HepG2 (cell line): ENCODE measurements around the gene RMI2. TPM values are rescaled to one million over a fixed set of nuclear protein-coding genes. Genes with fewer than 3 reads are reported as not detected.

Experiments used
- AKAP8 ChIP-seq: sonication (generic); formaldehyde crosslinking; IDR thresholded peaks from 2 replicates; pipeline ENCODE4 v1.5.1; 2020; ENCODE audit warnings: mild to moderate bottlenecking, missing genetic modification reagents
- FOXK2 ChIP-seq: fragments of 450-650 bp; IDR thresholded peaks from 2 replicates; pipeline ENCODE4 v1.6.1; 2016
- HOXD1 ChIP-seq: sonication (generic); formaldehyde crosslinking; IDR thresholded peaks from 2 replicates; pipeline ENCODE4 v1.5.0; 2020; ENCODE audit warnings: missing genetic modification reagents
- KDM2A ChIP-seq: sonication (generic); formaldehyde crosslinking; IDR thresholded peaks from 2 replicates; pipeline ENCODE4 v1.4.0; 2020; ENCODE audit warnings: low read depth, missing genetic modification reagents, borderline replicate concordance
- MAFF ChIP-seq: IDR thresholded peaks from 2 replicates; pipeline ENCODE4 v1.6.1; 2011; ENCODE audit warnings: low read depth, low read length, improper control_type of control experiment
- MAZ ChIP-seq, 2 experiments: sonication (generic) in 1 of 2; formaldehyde crosslinking in 1 of 2; IDR thresholded peaks; 2 replicates each; pipeline versions ENCODE4 v1.5.0 to v1.6.1; 2012 to 2020; ENCODE audit warnings: low read depth in 2 of 2, mild to moderate bottlenecking in 2 of 2, borderline replicate concordance in 1 of 2, improper control_type of control experiment in 1 of 2, low read length in 1 of 2, missing genetic modification reagents in 1 of 2, moderate library complexity in 1 of 2
- ZBTB7A ChIP-seq: sonication (generic); formaldehyde crosslinking; IDR thresholded peaks from 2 replicates; pipeline ENCODE4 v1.8.0; 2022; ENCODE audit warnings: mild to moderate bottlenecking, missing genetic modification reagents
- ZKSCAN8 ChIP-seq: IDR thresholded peaks from 2 replicates; pipeline ENCODE4 v1.6.1; 2016; ENCODE audit warnings: borderline replicate concordance, missing genetic modification reagents, missing compliant biosample characterization
- ZNF333 ChIP-seq: sonication (generic); formaldehyde crosslinking; IDR thresholded peaks from 2 replicates; pipeline ENCODE4 v1.4.0; 2020; ENCODE audit warnings: mild to moderate bottlenecking, missing genetic modification reagents, borderline replicate concordance
- ZNF382 ChIP-seq: sonication (generic); formaldehyde crosslinking; IDR thresholded peaks from 2 replicates; pipeline ENCODE4 v1.5.0; 2020; ENCODE audit warnings: missing genetic modification reagents, mild to moderate bottlenecking, borderline replicate concordance
- polyA plus RNA-seq, 8 experiments: library from polyadenylated mRNA; depleted of rRNA in 3 of 8; stranded (reverse) in 7 of 8; unstranded in 1 of 8; fragments of >200 nt; fragmentation: Illumina TruSeq in 4 of 8; extraction: Trizol in 4 of 8; gene quantifications; 2 replicates each; pipeline versions ENCODE4 v1.2.1 to v1.2.3, GENCODE V29; 2011 to 2016; ENCODE audit warnings: low read depth in 4 of 8, missing spikeins in 1 of 8, mixed read lengths in 1 of 8; ENCODE audit not compliant: insufficient read depth in 1 of 8
- total RNA-seq, 5 experiments: library from RNA; depleted of rRNA; stranded (reverse); fragments of >200 nt; fragmentation: Illumina TruSeq; extraction: Trizol; gene quantifications; 2 replicates each; pipeline ENCODE4 v1.2.3, GENCODE V29; 2016; ENCODE audit warnings: low read depth in 1 of 5
- TF ChIP-seq, protein P1 (sequence below): sonication (generic); formaldehyde crosslinking; IDR thresholded peaks from 2 replicates; pipeline ENCODE4 v1.5.1; 2020; ENCODE audit warnings: mild to moderate bottlenecking, missing genetic modification reagents, moderate library complexity
- TF ChIP-seq, protein P2 (sequence below): sonication (generic); formaldehyde crosslinking; IDR thresholded peaks from 2 replicates; pipeline ENCODE4 v1.5.1; 2020; ENCODE audit warnings: missing genetic modification reagents, mild to moderate bottlenecking, borderline replicate concordance

Gene RMI2
- total and polyA plus RNA-seq, 2 of the 13 experiments (the other 11 are each of a cell fraction or from before 2014, with no cell fraction given), result 24.5 to 55.7 TPM

DNA sequence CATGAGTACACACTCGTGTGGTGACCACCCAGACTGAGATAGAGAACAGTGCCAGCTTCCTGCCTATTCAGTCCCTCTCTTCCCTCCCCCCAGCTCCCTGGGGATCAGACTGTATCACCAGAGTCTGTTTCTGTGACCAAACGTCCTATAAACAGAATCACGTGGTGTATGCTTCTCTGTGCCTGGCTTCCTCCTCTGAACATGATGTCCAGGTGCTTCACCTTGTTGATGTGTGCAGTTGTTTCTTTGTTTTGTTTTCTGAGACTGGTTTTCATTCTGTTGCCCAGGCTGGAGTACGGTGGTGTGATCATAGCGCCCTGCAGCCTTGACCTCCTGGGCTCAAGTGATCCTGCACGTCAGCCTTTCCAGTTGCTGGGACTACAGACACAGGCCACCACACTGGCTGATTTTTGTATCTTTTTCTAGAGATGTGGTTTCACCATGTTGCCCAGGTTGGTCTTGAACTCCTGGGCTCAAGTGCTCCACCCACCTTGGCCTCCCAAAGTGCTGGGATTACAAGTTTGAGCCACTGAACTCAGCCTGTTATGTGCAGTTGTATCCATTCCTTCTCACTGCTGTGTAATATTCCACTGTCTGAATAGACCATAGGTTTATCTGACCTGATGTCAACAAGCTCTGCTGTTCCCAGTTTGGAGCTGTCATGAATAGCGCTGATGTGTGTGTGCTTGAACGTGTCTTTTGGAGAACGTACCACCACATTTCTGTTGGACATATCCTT lies 35.2 kb upstream of the RMI2 start (continued):
- TF ChIP-seq ZNF382 (CRISPR knock-in tag) (no peak), ZKSCAN8 (peak; percentile 85; the same call in 1 of the 2 replicates), AKAP8 (CRISPR knock-in tag) (peak; percentile 91), MAFF (0 out of 2 replicates have a peak, but pooled peaks have one; percentile 3), HOXD1 (CRISPR knock-in tag) (no peak; the same call in 1 of the 2 replicates), ZBTB7A (CRISPR knock-in tag) (peak; percentile 77; the same call in 1 of the 2 replicates), MAZ (IDR thresholded peaks at IDR 0.05; ENCODE audit: borderline replicate concordance, low read depth, low read length) (peak; percentile 53; the same call in 1 of the 2 replicates), MAZ (CRISPR knock-in tag; IDR thresholded peaks at IDR 0.05; ENCODE audit: low read depth) (no peak), ZNF333 (CRISPR knock-in tag) (peak; percentile 88), FOXK2 (peak; percentile 99), KDM2A (CRISPR knock-in tag) (no peak)
- TF ChIP-seq, protein P1, sequence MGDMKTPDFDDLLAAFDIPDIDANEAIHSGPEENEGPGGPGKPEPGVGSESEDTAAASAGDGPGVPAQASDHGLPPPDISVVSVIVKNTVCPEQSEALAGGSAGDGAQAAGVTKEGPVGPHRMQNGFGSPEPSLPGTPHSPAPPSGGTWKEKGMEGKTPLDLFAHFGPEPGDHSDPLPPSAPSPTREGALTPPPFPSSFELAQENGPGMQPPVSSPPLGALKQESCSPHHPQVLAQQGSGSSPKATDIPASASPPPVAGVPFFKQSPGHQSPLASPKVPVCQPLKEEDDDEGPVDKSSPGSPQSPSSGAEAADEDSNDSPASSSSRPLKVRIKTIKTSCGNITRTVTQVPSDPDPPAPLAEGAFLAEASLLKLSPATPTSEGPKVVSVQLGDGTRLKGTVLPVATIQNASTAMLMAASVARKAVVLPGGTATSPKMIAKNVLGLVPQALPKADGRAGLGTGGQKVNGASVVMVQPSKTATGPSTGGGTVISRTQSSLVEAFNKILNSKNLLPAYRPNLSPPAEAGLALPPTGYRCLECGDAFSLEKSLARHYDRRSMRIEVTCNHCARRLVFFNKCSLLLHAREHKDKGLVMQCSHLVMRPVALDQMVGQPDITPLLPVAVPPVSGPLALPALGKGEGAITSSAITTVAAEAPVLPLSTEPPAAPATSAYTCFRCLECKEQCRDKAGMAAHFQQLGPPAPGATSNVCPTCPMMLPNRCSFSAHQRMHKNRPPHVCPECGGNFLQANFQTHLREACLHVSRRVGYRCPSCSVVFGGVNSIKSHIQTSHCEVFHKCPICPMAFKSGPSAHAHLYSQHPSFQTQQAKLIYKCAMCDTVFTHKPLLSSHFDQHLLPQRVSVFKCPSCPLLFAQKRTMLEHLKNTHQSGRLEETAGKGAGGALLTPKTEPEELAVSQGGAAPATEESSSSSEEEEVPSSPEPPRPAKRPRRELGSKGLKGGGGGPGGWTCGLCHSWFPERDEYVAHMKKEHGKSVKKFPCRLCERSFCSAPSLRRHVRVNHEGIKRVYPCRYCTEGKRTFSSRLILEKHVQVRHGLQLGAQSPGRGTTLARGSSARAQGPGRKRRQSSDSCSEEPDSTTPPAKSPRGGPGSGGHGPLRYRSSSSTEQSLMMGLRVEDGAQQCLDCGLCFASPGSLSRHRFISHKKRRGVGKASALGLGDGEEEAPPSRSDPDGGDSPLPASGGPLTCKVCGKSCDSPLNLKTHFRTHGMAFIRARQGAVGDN (CRISPR knock-in tag), result peak; percentile 72; the same call in 1 of the 2 replicates
- TF ChIP-seq, protein P2, sequence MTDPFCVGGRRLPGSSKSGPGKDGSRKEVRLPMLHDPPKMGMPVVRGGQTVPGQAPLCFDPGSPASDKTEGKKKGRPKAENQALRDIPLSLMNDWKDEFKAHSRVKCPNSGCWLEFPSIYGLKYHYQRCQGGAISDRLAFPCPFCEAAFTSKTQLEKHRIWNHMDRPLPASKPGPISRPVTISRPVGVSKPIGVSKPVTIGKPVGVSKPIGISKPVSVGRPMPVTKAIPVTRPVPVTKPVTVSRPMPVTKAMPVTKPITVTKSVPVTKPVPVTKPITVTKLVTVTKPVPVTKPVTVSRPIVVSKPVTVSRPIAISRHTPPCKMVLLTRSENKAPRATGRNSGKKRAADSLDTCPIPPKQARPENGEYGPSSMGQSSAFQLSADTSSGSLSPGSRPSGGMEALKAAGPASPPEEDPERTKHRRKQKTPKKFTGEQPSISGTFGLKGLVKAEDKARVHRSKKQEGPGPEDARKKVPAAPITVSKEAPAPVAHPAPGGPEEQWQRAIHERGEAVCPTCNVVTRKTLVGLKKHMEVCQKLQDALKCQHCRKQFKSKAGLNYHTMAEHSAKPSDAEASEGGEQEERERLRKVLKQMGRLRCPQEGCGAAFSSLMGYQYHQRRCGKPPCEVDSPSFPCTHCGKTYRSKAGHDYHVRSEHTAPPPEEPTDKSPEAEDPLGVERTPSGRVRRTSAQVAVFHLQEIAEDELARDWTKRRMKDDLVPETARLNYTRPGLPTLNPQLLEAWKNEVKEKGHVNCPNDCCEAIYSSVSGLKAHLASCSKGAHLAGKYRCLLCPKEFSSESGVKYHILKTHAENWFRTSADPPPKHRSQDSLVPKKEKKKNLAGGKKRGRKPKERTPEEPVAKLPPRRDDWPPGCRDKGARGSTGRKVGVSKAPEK (CRISPR knock-in tag), result no peak; the same call in 1 of the 2 replicates
